Jurkat, Clone E6-1 (cell line): ENCODE data around the gene CCDC200.
A peak's percentile ranks its signal among the peaks of the same experiment; 100 is the strongest.
"Not testable (repeated sequence)": the region's sequence is repeated elsewhere in the genome, so short reads cannot be mapped to it uniquely, and the experiment has no call there.

Experiments
- DNase-seq: peaks from one replicate; pipeline ENCODE4 v3.0.0-alpha.2; 2011; ENCODE audit warnings: low read depth, low spot score
- H3K4me3 ChIP-seq: 2 replicates; pipeline ENCODE4 v1.5.1; 2011; ENCODE audit warnings: mild to moderate bottlenecking, low read length, control low read depth, moderate library complexity

Gene CCDC200

GRCh38 chr17:43217614-43218087, 10.8 kb downstream of the CCDC200 start:
- DNase-seq, result peak; percentile 33
- no peak overlapping the region for H3K4me3 ChIP-seq

- no peak for DNase-seq
These were observed 11.4 kb downstream of the CCDC200 start for GRCh38 chr17:43216762-43217613.

GRCh38 chr17:43216369-43216761, 12.1 kb downstream of the CCDC200 start:
- H3K4me3 ChIP-seq, result no peak overlapping the region
- no peak for DNase-seq

More at GRCh38 chr17:43216762-43217613, 11.4 kb downstream of the CCDC200 start:
- no peak overlapping the region for H3K4me3 ChIP-seq

- DNase-seq, result no peak
- H3K4me3 ChIP-seq, result no peak overlapping the region
These were observed 13.1 kb downstream of the CCDC200 start for GRCh38 chr17:43215341-43215740.

GRCh38 chr17:43213545-43213944, 14.9 kb downstream of the CCDC200 start:
- no peak overlapping the region for H3K4me3 ChIP-seq
- DNase-seq, result no peak

GRCh38 chr17:43212641-43213490, 15.6 kb downstream of the CCDC200 start:
- peak overlapping the region; percentile 75 for H3K4me3 ChIP-seq

GRCh38 chr17:43211480-43212402, 16.7 kb downstream of the CCDC200 start, which contains the start of gene TMEM106A:
Gene TMEM106A (plus strand): TSS chr17:43211875. CDS start chr17:43213042, 1,167 bp downstream.
- peak; percentile 66 for DNase-seq
- peak within 1 kb of the TSS; percentile 75 for H3K4me3 ChIP-seq

More at GRCh38 chr17:43212641-43213490, 15.6 kb downstream of the CCDC200 start:
- DNase-seq, result peak; percentile 64

- DNase-seq, result no peak
- peak overlapping the region; percentile 75 for H3K4me3 ChIP-seq
These were observed 17.3 kb downstream of the CCDC200 start for GRCh38 chr17:43211123-43211479.

GRCh38 chr17:43210576-43210975, 17.8 kb downstream of the CCDC200 start:
- no peak for DNase-seq
- H3K4me3 ChIP-seq, result peak overlapping the region; percentile 75

GRCh38 chr17:43203013-43203412, 25.4 kb downstream of the CCDC200 start:
- DNase-seq, H3K4me3 ChIP-seq: not testable (repeated sequence)

- H3K4me3 ChIP-seq, result no peak overlapping the region
- peak; percentile 32 for DNase-seq
These were observed 28.3 kb downstream of the CCDC200 start for GRCh38 chr17:43200127-43200526.

- no peak for DNase-seq
- no peak overlapping the region for H3K4me3 ChIP-seq
These were observed 28.8 kb downstream of the CCDC200 start for GRCh38 chr17:43199633-43200032.

- H3K4me3 ChIP-seq, result no peak overlapping the region
- no peak for DNase-seq
These were observed 35.2 kb downstream of the CCDC200 start for GRCh38 chr17:43193251-43193650.

GRCh38 chr17:43186656-43187055, 41.8 kb downstream of the CCDC200 start:
- DNase-seq, H3K4me3 ChIP-seq: not testable (repeated sequence)

- DNase-seq, result no peak
- H3K4me3 ChIP-seq, result no peak overlapping the region
These were observed 44.5 kb downstream of the CCDC200 start for GRCh38 chr17:43183921-43184320.

GRCh38 chr17:43176119-43176570, 52.3 kb downstream of the CCDC200 start:
- no peak overlapping the region for H3K4me3 ChIP-seq
- DNase-seq, result no peak

- DNase-seq, result no peak
These were observed 53.0 kb downstream of the CCDC200 start for GRCh38 chr17:43175213-43176118.

More at GRCh38 chr17:43175213-43176118, 53.0 kb downstream of the CCDC200 start:
- no peak overlapping the region for H3K4me3 ChIP-seq
